Myometrial cell (primary cell): ENCODE data around the gene WHRN. TPM values are rescaled to one million over a fixed set of nuclear protein-coding genes. Genes with fewer than 3 reads are reported as not detected.

Source experiments
- total RNA-seq: library from RNA; depleted of rRNA; stranded (reverse); fragments of >200 nt; gene quantifications from 2 replicates; pipeline ENCODE4 v1.2.3, GENCODE V29; 2015

WHRN gene
- total RNA-seq = 0.29 and 0.35 TPM in 2 replicates

DNA sequence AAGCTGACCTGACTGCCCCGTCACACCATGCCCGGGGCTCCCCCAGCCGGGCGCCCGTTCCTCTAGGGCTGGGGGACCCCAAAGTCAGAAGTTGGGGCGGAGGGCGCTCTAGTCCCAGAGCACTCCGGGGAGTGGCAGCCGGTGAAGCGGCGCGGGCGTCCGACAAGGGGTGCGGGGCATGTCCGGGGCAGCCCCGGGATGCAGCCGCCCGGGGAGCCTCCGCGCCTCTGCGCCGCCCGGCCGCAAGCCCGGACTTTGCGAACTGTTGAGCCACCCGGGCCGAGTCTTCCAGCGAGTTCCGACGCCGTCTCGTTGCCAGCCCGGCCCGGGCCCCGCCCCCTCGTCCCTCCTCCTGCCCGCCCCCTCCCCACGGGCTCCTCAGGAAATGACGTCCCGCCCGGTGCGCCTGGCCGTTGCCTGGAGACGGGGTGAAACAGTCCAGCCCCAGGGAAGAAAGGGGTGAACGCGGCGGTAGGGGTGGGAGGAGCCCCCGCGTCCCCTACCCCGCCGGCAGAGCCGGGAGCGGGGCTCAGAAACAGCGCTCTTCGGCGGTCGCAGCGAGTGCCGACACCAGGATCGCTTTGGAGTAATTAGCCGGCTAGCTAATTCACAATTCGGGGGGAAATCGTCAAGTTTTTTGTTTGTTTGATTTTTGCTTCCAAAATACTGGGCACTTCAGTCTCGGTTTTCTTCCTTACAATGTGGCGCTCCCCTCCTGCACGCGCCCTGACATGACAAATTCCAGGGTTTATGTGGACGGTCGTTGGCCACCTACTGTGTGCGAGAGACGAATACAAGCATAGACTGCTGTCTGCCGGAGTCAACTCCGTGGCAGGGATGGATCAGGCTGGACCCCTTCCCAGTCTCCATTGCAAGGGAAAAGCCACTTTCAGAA, at the start of gene WHRN:
TSS of gene WHRN (minus strand) at position 287 of the 895 bp plus-strand sequence. CDS start 672 bp downstream, outside the sequence.

GRCh38 chr9:114387680-114388356, 117.5 kb downstream of the WHRN start, which contains the start of gene AKNA:
TSS of gene AKNA (minus strand) at chr9:114387982. CDS start at chr9:114381333, 6,649 bp downstream.

Other genes with a start within 250 kb of the WHRN start
- gene ORM1, start 182.4 kb downstream of the WHRN start, total RNA-seq = not detected in 2 replicates
- not detected in 2 replicates for gene ORM2, start 175.6 kb downstream of the WHRN start, total RNA-seq
- 8.2 and 8.9 TPM in 2 replicates for gene AKNA, start 117.5 kb downstream of the WHRN start, total RNA-seq
- gene ATP6V1G1, start 82.3 kb upstream of the WHRN start, total RNA-seq = 70.4 and 78.7 TPM in 2 replicates
- gene TMEM268, start 105.8 kb upstream of the WHRN start, total RNA-seq = 5.8 and 6.3 TPM in 2 replicates
- gene TEX53, start 152.3 kb upstream of the WHRN start, total RNA-seq = not detected in 2 replicates
- gene TEX48, start 176.7 kb upstream of the WHRN start, total RNA-seq = not detected in 2 replicates